PC-9 (cell line): ENCODE data around the gene MYBBP1A.

Experiments
- CTCF ChIP-seq: fragments of 200-600 bp; sonication (generic); conservative IDR thresholded peaks from 2 replicates; pipeline ENCODE4 v1.6.1; 2017; ENCODE audit warnings: mixed run types, antibody characterized with exemption, mild to moderate bottlenecking, moderate library complexity
- EZH2 ChIP-seq: fragments of 200-600 bp; sonication (generic); IDR thresholded peaks from 2 replicates; pipeline ENCODE4 v1.8.0; 2017; ENCODE audit warnings: antibody characterized with exemption, low read depth

GRCh38 chr17:4582101-4582501 is 26.9 kb upstream of the MYBBP1A start:
- TF ChIP-seq CTCF (no peak), EZH2 (no peak)
